ENCODE results near the gene ADAM10.

ADAM10 gene

DNA sequence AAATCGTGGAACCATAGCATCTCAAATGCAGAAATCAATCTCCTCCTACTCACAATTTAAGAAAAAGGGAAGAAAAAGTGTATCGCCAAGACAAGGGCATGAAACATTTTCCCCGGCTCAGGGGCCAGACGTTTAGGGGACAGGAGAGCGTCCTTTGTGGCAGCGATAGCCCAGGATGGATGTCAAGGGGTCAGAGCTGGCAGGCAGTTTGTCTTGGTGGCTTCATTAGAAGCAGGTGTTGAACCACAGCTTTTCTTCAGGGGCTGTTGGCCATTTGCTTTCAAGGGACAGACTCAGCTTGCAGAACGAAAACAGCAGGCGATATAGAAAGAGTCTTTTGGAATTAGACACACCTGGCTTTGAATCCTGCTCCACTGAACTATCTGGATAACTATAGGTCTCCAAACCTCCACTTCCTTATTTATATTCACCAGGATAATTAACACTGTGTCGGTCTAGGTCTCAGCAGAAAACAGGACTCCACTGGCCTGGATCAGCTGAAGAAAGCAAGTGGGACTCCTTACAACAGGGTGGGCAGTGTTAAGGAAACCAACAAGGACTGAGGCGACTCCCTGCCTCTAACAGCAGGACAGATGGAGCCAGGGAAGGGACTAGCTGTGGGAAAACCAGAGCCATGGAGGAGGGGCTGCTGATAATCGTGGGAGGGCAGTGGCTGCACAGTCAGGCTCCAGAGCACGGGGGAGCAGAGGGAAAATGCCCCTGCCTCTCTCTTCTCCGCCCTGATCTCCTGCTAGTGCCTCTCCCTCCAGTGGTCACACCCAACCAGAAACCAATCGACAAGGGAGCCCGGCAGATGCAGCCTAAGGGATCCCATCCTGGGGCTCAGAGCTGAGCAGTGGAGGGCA lies 194.1 kb downstream of the ADAM10 start:
- H3K4me3 ChIP-seq (ENCODE audit: low read depth, low read length) = no peak overlapping the region

DNA sequence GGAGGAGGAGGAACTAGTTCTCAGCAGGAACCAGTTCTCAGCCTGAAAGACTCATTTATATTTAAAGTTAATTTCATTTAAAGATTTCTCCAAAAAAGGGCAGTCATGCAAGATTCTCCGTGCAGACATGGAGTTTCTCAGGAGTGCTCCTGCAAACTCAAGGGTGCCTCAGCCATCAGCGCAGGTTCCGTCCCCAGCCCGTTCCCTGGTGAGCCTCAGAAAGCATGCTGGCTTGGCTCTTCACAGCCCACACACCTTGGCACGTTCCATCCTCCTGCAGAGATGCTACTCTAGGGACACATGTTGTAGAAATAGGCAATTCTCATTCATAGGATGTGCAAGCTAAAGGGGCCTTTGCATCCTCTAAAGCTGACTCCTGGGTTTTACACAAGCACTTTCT lies 194.7 kb downstream of the ADAM10 start:
- H3K4me3 ChIP-seq (ENCODE audit: low read depth, low read length) = no peak overlapping the region

DNA sequence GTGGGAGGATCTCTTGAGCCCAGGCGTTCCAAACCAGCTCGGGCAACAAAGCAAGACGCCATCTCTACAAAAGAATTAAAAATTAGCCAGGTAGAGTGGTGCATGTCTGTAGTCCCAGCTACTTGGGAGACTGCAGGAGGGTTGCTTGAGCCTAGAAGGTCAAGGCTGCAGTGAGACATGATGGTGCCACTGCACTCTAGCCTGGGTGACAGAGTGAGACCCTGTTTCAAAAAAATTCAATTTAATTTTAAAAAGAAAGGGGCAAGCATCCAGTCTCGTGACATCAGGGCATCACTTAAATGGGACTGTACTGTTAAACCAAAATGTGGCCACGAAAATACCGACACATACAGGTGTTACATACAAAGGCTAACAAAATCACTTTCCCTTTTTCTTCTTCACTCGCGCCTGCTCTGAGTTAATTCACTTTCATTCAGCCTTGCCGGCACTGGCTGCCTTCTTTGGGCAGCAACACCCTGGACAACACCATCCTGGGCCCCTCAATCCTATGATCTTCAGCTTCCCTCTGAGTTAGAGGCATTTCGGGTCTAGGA lies 196.1 kb downstream of the ADAM10 start:
- no peak overlapping the region for H3K4me3 ChIP-seq (ENCODE audit: low read depth, low read length)

DNA sequence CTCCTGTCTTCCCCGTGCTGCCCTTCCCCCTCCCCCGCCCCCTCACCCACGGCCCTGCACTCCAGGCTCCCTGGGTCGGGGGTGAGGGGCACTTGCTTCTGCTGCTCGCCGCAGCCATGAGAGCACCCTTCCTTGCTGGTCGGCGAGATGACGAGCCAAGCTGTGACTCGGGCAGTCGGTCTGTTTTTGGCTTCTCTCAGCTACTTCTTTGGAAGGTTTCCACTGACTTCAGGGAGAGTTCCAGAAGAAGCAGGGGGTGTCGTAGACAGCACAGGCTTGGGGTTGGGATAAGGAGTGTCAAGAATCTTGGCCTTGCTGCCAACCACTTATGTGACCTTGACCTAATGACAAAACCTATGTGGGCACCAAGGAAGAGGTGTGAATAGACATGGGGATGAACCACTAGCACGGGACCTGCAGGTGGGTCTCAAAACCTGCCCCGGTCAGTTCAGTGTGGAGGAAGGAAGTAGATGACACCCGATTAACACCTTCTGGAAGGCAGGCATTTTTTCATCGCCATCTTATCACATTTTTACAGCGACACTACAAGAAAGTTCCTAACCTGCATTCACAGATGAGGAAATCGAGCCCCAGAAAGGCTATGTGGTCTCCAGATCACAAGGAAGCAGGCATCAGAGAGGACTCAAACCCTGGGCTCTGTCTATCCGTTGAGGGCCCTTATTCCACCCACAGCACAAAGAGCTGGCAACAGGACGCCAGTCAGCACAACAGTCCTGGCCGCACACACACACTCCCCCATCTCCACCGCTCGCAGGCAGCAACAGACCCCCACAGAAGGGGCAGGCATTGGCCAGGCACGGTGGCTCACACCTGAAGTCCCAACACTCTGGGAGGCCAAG lies 196.8 kb downstream of the ADAM10 start:
- no peak overlapping the region for H3K4me3 ChIP-seq (ENCODE audit: low read depth, low read length)

DNA sequence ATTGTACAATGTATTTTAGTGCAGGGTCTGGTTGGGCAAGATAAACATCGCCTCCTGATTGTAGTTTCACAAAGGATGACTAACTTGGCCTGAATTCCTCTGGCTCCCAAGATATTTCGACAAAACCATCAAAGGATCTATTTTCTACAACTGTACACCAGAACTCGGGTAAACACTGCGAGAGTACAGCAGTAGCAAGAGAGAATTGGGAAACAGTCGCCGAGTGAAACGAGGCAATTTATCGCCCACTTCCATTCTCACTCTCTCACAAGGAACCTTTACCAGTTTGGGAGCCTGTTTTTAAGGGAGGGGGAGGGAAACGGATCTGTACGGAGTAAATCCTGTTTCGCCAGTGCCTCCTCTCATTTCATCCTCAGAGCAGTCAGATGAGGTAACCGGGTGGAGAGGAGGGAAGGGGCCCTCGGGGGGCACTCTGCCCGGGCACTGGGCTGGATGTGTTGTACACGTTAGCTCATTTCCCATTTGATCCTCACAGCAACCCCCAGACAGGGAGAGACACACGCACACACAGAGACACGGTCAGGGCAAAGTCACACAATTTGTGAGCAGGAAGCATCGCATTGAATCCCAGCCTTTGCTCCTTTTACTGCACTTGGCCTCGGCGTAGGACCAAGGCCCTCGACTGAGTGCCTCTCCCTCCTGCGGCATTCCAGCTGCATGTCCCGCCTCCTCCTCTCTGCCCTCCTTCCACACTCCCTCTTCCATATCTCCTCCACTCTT lies 197.6 kb downstream of the ADAM10 start:
- H3K4me3 ChIP-seq (ENCODE audit: low read depth, low read length) = no peak overlapping the region

DNA sequence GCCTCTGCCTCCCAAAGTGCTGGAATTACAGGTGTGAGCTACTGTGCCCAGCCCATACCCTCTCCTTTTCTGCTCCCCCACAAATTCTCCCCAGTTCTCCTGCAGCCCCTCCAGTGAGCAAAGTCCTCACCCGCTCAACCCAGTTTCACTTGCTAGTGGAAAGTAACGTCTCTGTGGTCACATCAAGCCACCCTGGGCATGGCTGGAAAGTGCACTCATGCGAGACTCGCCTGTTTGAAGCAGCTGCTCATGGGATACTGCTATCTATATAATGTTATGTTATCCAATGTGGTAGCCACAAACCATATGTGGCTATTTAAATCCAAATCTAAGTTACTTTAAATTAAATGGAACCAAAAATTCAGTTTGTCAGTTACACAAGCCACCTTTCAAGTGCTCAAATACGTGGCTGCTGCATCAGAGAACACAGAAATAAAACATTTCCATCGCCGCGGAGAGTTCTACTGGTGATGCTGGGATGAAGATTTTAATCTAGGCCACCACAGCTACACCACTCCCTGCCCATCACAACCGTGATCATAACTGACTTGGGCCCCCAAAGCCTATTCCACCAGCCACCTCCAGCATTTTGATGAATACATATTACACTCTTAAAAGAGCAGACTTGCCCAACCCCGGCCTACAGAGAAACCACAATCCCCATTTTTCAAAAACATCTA lies 198.3 kb downstream of the ADAM10 start:
- no peak overlapping the region for H3K4me3 ChIP-seq (ENCODE audit: low read depth, low read length)

DNA sequence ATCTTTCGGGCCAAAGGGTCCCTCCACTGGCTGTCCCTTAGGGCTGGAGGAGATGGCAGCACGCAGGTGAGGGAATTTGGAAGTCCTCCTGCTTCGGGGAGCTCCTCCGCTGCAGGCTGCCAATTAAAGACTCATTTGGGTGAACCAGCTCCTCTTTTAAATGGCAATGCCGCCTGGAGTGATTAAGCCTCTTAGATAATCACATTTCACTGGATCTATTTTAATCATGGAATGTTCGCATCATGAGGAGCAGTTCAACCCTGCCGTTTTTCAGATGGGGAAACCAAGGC lies 199.8 kb downstream of the ADAM10 start:
- no peak overlapping the region for H3K4me3 ChIP-seq (ENCODE audit: low read depth, low read length)

DNA sequence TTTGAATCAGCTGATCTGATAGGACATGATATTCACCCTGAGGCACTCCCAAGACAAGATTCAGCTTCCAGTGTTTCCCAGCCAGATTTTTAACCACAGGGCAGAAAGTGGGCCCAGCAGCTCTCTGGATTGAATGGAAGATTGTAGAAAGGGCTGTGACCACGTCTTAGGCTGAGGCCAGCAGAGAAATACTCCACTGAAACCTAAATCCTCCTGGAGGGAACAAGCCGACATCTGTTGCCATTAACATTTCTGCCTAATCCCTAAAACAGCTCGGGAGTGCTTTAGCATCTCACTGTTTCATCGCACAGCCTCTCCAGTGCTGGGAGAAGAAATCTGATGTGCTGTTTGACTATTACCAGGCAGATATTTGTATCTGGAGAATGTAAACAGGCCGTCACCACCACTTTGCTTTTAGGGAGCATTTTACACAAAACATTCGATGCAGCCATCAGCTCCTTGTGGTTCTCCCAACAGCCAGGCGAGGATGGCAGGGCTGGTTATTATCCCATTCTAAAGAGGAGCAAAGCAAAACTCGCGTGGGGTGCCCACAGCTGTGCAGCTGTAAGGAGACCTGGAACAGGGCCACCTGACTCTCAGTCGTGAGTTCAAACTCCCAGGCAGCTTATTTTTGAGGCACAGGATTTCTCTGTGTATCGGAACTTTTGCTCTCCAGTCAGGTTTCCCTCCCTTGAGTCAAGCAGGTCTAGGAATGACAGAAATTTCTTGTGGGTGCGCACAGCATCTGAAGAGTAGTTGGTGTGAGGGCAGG lies 200.3 kb downstream of the ADAM10 start:
- H3K4me3 ChIP-seq (ENCODE audit: low read depth, low read length) = no peak overlapping the region

DNA sequence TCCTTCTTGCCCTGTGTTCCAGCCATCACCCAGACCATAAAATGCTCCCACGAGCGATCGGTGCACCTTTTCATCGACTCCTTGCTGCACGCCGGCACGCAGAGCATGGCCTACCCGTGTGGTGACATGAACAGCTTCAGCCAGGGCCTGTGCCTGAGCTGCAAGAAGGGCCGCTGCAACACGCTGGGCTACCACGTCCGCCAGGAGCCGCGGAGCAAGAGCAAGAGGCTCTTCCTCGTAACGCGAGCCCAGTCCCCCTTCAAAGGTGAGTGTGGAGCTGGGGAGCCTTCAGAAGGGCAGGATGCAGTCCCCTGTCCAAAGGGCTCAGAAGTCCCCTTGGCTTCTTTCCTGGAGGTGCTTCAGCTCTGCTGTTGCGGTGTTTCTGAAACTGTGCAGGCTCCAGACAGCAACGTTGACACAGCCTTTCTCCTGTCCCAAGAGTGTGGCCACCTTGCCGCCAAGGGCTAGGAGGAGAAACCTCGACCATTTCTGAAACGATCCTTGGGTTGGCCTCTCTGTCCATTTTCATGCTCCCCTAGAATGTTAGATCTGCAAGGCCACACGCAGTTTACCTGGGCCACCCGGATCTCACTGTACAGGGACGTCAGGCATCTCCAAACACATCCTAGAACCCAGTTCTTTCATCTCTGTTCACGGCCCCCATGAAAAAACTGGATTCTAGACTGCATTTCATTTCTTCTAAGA lies 201.0 kb downstream of the ADAM10 start:
- H3K4me3 ChIP-seq (ENCODE audit: low read depth, low read length) = no peak overlapping the region

DNA sequence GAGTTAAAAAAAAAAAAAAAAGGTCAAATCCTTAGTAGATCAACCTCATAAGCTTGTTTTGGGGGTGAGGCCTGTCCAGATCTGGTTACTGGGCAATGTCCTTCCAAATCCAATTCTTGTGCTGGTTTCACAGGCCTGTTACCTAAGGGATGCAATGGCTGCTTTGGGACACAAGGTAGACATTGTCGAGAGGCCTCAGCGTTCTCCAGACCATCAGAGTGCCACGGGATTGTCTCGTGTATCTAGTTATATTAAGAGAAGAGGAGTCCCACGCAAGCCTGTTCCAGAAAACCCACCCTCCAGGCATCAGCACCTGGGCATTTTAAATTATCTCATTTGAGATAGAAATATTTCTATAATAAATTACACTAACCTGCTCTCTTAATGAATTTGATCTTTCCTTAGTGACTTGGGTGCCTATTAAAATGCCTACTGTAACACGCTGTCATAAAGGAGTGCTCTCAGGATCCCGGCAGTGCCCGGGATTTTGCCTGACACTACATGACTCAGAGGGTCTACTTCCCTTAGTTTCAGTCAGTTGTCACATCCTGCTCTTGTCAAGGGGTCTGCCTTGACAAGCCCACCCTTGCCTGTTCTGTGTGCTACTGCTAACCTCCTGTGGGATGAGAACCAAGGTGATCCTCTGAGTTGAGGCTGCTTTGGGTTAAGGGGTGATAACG lies 201.7 kb downstream of the ADAM10 start:
- no peak overlapping the region for H3K4me3 ChIP-seq (ENCODE audit: low read depth, low read length)

DNA sequence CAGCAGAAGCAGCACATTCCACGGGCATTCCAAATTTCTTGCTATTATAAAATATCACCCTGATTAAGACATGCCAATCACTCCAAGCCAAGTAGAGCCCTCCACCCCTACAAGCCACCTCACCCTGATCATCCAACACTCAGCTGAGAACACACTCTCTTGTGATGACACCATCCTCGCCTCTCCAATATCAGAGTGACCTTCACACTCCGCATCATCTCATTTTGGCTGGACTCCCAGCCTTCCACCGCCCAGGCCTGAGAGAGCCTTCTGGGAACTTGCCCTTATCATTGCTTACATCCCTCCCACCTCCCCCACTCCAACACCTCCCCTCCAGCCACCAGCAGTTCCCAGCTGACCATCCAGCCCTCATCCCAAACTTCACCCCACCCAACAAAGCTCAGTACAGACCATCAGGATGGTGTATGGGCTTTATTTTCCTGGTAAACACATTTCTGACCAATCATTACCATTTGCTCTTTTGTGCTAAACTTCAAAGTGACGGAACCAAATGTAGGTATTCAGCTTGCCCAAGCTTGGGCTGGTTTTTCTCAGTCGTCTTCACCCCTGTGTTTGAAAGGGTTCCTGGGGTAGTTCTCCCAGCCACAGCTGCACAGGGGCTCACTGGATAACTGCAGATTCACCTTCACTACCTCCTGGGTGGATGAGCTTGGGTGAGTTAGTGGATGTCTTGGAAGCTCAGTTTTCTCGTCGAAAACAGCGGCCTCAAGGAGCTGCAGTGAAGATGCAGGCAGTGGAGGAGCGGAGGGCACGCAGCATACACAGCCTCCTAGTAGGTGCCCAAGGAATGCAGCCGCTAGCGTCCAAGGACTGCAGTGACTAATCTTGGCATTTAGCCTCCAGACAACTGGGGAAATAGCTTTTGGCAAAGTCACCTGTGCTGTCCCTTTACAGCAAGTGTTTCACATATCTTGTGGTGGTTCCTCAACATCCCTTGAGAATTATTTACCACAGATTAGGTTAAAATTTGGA lies 202.6 kb downstream of the ADAM10 start:
- no peak overlapping the region for H3K4me3 ChIP-seq (ENCODE audit: low read depth, low read length)

DNA sequence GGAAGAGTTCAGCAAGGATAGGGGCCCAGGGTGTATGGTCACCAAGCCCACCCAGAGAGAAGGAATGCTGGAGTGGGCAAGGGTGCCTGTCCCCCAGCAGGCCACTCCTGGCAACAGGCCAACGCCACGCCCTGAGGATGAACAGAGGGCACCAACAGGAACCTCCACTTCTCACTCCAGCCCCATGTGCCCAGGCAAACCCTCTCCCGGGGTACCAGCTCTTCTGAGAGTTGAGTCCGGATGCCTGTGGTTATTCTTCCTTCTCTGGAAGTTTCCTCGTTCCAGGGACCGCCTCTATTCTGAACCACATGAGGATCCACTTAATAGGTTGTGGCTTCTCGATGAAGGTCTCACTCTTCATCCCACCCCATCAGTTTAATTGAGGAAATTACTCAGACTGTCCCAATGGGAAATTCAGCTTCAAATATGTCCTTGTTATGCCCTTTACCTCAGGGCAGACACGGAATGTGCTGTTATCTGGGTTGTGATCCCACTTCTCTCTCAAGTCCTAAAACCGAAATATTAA lies 203.4 kb downstream of the ADAM10 start:
- no peak overlapping the region for H3K4me3 ChIP-seq (ENCODE audit: low read depth, low read length)

DNA sequence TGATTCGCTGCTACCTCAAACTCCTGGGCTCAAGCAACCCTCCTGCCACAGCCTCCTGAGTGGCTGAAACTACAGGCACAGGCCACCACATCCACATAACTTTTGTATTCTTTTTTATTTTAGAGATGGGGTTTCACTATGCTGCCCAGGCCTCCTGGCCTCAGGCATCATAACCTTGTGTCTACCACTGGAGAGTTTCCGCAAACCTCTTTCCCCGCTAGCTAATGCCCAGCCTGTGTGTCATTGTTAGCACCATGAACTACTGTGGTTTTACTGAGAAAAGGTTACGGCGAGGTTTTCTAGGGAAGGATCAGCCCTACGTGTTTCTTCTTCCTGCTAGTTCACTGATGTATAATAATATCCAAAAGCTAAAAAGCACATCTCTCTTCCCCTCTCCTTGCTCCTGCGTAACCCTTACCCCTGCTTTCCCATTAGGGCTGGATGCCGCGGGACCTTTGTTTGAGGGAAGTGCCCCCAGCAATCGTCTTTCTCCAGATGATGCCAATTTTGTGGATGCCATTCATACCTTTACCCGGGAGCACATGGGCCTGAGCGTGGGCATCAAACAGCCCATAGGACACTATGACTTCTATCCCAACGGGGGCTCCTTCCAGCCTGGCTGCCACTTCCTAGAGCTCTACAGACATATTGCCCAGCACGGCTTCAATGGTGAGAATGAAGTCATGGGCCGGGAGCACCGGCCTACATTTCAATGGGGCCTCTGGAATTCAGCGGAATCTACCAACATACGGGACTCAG lies 204.0 kb downstream of the ADAM10 start:
- H3K4me3 ChIP-seq (ENCODE audit: low read depth, low read length) = no peak overlapping the region

DNA sequence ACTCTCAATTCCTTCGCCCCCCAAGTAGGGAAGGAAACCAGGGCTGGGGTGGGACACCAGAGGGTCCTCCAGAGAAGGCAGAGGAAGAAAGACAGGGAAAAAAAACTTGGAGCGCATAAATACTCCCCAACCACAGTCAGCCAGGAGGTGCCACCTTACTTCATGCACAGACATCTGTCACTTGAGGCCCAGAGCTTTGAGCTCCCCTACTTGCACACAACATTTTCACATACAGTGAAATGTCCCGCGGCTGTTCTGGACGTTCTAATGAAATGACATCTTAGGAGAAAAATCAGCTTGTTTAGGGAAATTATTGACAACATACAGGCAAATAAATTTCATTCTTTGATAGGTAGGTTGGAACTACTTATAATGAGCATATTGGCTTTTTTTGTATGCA lies 204.8 kb downstream of the ADAM10 start:
- no peak overlapping the region for H3K4me3 ChIP-seq (ENCODE audit: low read depth, low read length)

DNA sequence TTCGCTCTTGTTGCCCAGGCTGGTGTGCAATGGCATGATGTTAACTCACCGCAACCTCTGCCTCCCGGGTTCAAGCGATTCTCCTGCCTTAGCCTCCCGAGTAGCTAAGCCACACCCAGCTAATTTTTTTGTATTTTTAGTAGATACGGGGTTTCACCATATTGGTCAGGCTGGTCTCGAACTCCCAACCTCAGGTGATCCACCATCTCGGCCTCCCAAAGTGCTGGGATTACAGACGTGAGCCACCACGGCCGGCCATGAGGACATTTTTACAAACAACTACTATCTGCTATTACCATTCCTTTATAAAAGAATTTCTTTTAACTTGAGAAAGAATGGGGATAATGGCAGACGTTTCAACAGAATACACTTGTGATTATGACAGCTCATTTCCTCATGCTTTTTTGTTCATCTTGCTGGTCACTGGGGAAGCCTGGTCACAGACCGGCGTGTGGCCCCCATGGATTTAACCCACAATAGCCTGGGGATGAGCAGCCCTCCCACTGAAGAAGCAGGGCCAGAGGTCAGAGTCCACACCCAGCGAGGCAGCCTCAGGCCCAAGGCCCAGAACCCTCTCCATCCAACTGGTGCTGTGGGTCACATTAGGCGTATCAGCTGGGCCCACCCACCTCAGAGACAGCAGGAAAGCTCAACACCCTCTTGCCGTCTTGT lies 205.7 kb downstream of the ADAM10 start:
- no peak overlapping the region for H3K4me3 ChIP-seq (ENCODE audit: low read depth, low read length)
